PC-9 (cell line): Measurements from ENCODE around the gene TBL1Y.

Experiments used
- EZH2 ChIP-seq: fragments of 200-600 bp; sonication (generic); IDR thresholded peaks from 2 replicates; pipeline ENCODE4 v1.8.0; 2017; ENCODE audit warnings: antibody characterized with exemption, low read depth
- TF ChIP-seq, protein P1 (sequence below): fragments of 200-600 bp; sonication (generic); conservative IDR thresholded peaks from 2 replicates; pipeline ENCODE4 v1.6.1; 2017; ENCODE audit warnings: mixed run types, antibody characterized with exemption, mild to moderate bottlenecking, moderate library complexity

DNA sequence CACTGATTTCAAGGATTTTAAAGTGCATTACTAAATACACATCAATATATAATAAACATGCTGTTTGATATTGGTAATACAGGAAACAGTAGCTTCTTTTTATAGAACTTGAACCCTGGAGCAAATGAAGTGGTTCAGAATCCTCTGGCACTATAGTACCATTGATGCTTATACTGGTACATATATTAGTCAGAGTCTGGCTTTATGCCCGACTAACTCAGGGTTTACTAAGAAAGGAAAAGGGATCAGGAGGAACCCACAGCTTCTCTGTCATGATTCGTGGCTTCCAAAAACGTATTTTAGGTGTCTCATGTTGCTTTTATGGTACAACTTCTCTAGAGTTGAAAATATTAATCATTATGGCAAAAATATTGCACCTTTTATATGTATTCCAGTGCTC, 72.7 kb downstream of the TBL1Y start:
- TF ChIP-seq, protein P1, sequence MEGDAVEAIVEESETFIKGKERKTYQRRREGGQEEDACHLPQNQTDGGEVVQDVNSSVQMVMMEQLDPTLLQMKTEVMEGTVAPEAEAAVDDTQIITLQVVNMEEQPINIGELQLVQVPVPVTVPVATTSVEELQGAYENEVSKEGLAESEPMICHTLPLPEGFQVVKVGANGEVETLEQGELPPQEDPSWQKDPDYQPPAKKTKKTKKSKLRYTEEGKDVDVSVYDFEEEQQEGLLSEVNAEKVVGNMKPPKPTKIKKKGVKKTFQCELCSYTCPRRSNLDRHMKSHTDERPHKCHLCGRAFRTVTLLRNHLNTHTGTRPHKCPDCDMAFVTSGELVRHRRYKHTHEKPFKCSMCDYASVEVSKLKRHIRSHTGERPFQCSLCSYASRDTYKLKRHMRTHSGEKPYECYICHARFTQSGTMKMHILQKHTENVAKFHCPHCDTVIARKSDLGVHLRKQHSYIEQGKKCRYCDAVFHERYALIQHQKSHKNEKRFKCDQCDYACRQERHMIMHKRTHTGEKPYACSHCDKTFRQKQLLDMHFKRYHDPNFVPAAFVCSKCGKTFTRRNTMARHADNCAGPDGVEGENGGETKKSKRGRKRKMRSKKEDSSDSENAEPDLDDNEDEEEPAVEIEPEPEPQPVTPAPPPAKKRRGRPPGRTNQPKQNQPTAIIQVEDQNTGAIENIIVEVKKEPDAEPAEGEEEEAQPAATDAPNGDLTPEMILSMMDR, result no peak
- TF ChIP-seq EZH2, result no peak
